ENCODE measurements around the gene STX8.

Gene STX8

DNA sequence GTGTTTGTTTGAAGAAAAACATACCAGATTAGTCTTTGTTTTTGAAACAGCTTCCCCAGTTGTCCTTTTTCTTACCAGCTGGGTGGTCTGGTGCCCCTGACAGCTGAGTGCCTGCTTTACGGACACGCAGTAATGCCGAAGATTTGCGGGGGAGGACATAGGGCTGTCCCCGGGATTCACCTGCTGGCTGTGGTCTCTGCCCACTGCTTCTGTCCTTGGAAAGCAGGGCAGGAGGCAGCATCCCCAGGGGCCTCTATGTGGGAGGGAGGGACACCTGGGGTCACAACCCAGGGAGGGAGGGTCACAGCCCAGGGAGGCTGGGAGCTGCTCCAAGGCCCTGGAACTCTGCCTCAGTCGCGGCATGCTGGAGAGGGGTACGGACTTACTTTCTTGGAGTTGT lies 332.6 kb downstream of the STX8 start:
- Histone ChIP-seq H3K4me1 (ENCODE audit: control insufficient read depth in 2 of 2, insufficient read depth in 1 of 2, low read depth in 1 of 2, low read length in 2 of 2) (peaks cover 14 to 32% of the 10 kb centered on the region in 2 donors), H2BK15ac (ENCODE audit: low read length) (no peak overlapping the region), H3K27me3 (ENCODE audit: control insufficient read depth in 3 of 3, insufficient read depth in 3 of 3, low read depth in 1 of 3, low read length in 3 of 3) (peaks cover 0 to 26% (median 5%) of the 10 kb centered on the region in 3 experiments), H2BK12ac (ENCODE audit: low read length) (no peak overlapping the region), H3K14ac (ENCODE audit: low read length) (no peak overlapping the region), H2AFZ (ENCODE audit: low read length) (no peak overlapping the region), H3K4me2 (ENCODE audit: insufficient read depth, low read length, poor library complexity, severe bottlenecking) (no peak overlapping the region), H2BK120ac (ENCODE audit: low read depth, low read length) (no peak overlapping the region), H3K27ac (replicated peaks; ENCODE audit: low read length) (no peak overlapping the region), H3K9ac (ENCODE audit: low read depth, low read length, poor library complexity) (no peak overlapping the region), H4K91ac (ENCODE audit: low read depth, low read length, poor library complexity) (no peak overlapping the region), H3K4me3 (ENCODE audit: low read length in 2 of 2) (no peak overlapping the region), H3K23ac (ENCODE audit: low read depth, low read length, poor library complexity) (no peak overlapping the region), H3K4ac (ENCODE audit: low read length) (no peak overlapping the region), H2AK5ac (ENCODE audit: low read depth, low read length) (no peak overlapping the region), H4K8ac (ENCODE audit: low read depth, low read length) (no peak overlapping the region), H3K18ac (ENCODE audit: low read length) (no peak overlapping the region), H3K9me3 (replicated peaks in 1 of 2; ENCODE audit: control insufficient read depth in 2 of 2, insufficient read depth in 1 of 2, low read depth in 1 of 2, low read length in 2 of 2) (no peaks in the 10 kb centered on the region), H2BK5ac (ENCODE audit: low read length) (no peak overlapping the region), H3K36me3 (replicated peaks in 1 of 2; ENCODE audit: control insufficient read depth in 2 of 2, insufficient read depth in 2 of 2, low read length in 2 of 2) (no peaks in the 10 kb centered on the region), H3K79me1 (ENCODE audit: low read depth, low read length) (peaks cover 4% of the 10 kb centered on the region)
- no CpG with 5 or more reads among the region's 8 CpGs for WGBS, 2 donors (ENCODE audit: extremely low coverage in 2 of 2, insufficient read length in 2 of 2, insufficient replicate concordance in 1 of 2)
- DNase-seq (ENCODE audit: low spot score): no peak

DNA sequence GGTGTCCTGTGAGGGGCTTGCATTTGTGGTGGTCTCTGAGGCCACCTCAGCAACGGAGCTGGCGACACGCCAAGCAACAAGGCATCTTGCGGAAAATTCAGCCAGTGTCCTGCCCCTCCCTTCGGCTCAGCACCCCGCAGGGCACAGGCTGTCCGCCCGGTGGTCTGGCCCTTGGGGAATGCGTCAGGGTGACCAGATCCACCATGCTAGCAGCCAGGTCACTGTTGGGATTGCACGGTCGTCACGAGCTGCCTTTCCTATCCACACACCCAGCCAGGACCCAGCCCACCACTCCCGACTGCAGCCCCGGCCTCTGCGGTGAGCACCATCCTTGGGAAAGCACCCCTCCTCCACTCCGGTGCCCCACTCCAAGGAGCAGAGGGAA lies 333.1 kb downstream of the STX8 start:
- Histone ChIP-seq H3K79me1 (ENCODE audit: low read depth, low read length) (peaks cover 4% of the 10 kb centered on the region), H3K9me3 (replicated peaks in 1 of 2; ENCODE audit: control insufficient read depth in 2 of 2, insufficient read depth in 1 of 2, low read depth in 1 of 2, low read length in 2 of 2) (peaks cover 0 to under 1% of the 10 kb centered on the region in 2 donors), H2BK5ac (ENCODE audit: low read length) (no peak overlapping the region), H3K27ac (replicated peaks; ENCODE audit: low read length) (no peak overlapping the region), H2AK5ac (ENCODE audit: low read depth, low read length) (peak overlapping the region; percentile 25), H2BK120ac (ENCODE audit: low read depth, low read length) (no peak overlapping the region), H3K18ac (ENCODE audit: low read length) (peak overlapping the region; percentile 53), H2BK15ac (ENCODE audit: low read length) (no peak overlapping the region), H3K9ac (ENCODE audit: low read depth, low read length, poor library complexity) (no peak overlapping the region), H4K8ac (ENCODE audit: low read depth, low read length) (no peak overlapping the region), H3K4me1 (ENCODE audit: control insufficient read depth in 2 of 2, insufficient read depth in 1 of 2, low read depth in 1 of 2, low read length in 2 of 2) (peaks cover 18 to 34% of the 10 kb centered on the region in 2 donors), H3K4ac (ENCODE audit: low read length) (no peak overlapping the region), H4K91ac (ENCODE audit: low read depth, low read length, poor library complexity) (no peak overlapping the region), H3K27me3 (ENCODE audit: control insufficient read depth in 3 of 3, insufficient read depth in 3 of 3, low read depth in 1 of 3, low read length in 3 of 3) (peaks cover 0 to 27% (median 5%) of the 10 kb centered on the region in 3 experiments), H2AFZ (ENCODE audit: low read length) (no peak overlapping the region), H3K4me2 (ENCODE audit: insufficient read depth, low read length, poor library complexity, severe bottlenecking) (no peak overlapping the region), H2BK12ac (ENCODE audit: low read length) (no peak overlapping the region), H3K23ac (ENCODE audit: low read depth, low read length, poor library complexity) (peak overlapping the region; percentile 83), H3K14ac (ENCODE audit: low read length) (no peak overlapping the region), H3K36me3 (replicated peaks in 1 of 2; ENCODE audit: control insufficient read depth in 2 of 2, insufficient read depth in 2 of 2, low read length in 2 of 2) (no peaks in the 10 kb centered on the region), H3K4me3 (ENCODE audit: low read length in 2 of 2) (no peak overlapping the region)
- no peak for DNase-seq (ENCODE audit: low spot score)
- WGBS, 2 donors (ENCODE audit: extremely low coverage in 2 of 2, insufficient read length in 2 of 2, insufficient replicate concordance in 1 of 2): no CpG with 5 or more reads among the region's 16 CpGs

DNA sequence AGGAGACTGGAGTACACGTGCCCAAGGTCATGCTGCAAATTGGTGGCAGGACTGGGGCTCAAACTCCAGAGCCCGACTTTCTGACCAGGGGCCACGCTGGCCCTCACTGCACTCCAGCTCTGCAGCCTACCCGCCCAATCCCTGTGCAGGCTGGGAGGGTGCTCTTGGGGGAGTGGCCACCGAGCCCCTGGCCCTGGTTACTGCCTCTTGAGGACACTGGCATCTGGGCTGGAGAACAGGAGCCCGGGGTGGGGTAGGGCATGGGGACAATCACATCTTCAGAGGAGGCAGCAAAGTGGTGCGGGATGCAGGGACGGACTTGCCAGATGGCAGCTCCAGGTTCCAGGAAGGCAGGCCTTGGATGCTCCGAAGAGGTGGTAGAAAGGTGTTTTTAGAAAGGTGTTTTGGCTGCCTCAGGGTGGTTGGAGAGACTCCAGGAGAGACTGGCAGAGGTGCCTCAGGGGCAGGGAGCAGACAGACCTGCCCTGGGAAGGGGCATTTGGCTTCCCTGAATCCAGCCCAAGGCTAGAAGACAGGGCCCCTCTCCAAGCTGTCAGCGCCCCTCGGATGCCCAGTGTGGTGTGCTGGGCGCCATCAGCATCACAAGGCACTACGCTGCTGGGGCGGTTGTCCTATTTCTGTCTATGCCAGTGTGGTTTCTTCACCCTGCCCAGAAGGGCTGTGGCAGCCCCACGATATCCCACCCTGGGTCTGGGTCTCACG lies 333.7 kb downstream of the STX8 start:
- H3K27ac ChIP-seq (replicated peaks; ENCODE audit: low read length): no peak overlapping the region

DNA sequence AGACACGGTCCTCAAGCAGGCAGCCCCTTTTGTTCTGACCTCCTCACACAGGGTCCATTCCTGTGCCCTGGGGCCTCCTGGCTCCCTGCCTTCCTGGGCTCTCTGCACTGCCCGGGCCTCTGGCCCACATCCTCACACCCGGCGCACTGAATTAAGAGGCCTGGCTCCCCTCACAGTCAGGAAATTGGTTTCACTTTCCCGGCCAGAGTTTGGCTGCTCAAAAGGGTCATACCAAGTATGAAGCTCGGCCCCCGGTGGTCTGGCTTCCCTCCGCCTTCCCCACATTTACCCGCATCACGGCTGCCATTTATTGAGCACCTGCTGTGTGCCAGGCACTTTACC lies 334.3 kb downstream of the STX8 start:
- H2BK12ac ChIP-seq (ENCODE audit: low read length): no peak overlapping the region
- no CpG with 5 or more reads among the region's 10 CpGs for WGBS, 2 donors (ENCODE audit: extremely low coverage in 2 of 2, insufficient read length in 2 of 2, insufficient replicate concordance in 1 of 2)
- H3K4me1 ChIP-seq (ENCODE audit: control insufficient read depth in 2 of 2, insufficient read depth in 1 of 2, low read depth in 1 of 2, low read length in 2 of 2): peaks cover 20 to 37% of the 10 kb centered on the region in 2 donors
- no peak overlapping the region for H3K9ac ChIP-seq (ENCODE audit: low read depth, low read length, poor library complexity)
- H3K18ac ChIP-seq (ENCODE audit: low read length): no peak overlapping the region
- no peak for DNase-seq (ENCODE audit: low spot score)
- H2AK5ac ChIP-seq (ENCODE audit: low read depth, low read length): peak overlapping the region; percentile 85
- H3K23ac ChIP-seq (ENCODE audit: low read depth, low read length, poor library complexity): peak overlapping the region; percentile 81
- no peak overlapping the region for H3K4me3 ChIP-seq (ENCODE audit: low read length in 2 of 2)
- H3K4me2 ChIP-seq (ENCODE audit: insufficient read depth, low read length, poor library complexity, severe bottlenecking): no peak overlapping the region
- H2BK5ac ChIP-seq (ENCODE audit: low read length): no peak overlapping the region
- no peak overlapping the region for H2BK120ac ChIP-seq (ENCODE audit: low read depth, low read length)
- peaks cover 0 to 27% (median 5%) of the 10 kb centered on the region in 3 experiments for H3K27me3 ChIP-seq (ENCODE audit: control insufficient read depth in 3 of 3, insufficient read depth in 3 of 3, low read depth in 1 of 3, low read length in 3 of 3)
- no peak overlapping the region for H2BK15ac ChIP-seq (ENCODE audit: low read length)
- no peak overlapping the region for H3K27ac ChIP-seq (replicated peaks; ENCODE audit: low read length)
- no peaks in the 10 kb centered on the region for H3K36me3 ChIP-seq (replicated peaks in 1 of 2; ENCODE audit: control insufficient read depth in 2 of 2, insufficient read depth in 2 of 2, low read length in 2 of 2)
- H3K79me1 ChIP-seq (ENCODE audit: low read depth, low read length): peaks cover 4% of the 10 kb centered on the region
- peaks cover 1 to 3% of the 10 kb centered on the region in 2 donors for H3K9me3 ChIP-seq (replicated peaks in 1 of 2; ENCODE audit: control insufficient read depth in 2 of 2, insufficient read depth in 1 of 2, low read depth in 1 of 2, low read length in 2 of 2)
- H4K8ac ChIP-seq (ENCODE audit: low read depth, low read length): no peak overlapping the region
- H3K4ac ChIP-seq (ENCODE audit: low read length): no peak overlapping the region
- H4K91ac ChIP-seq (ENCODE audit: low read depth, low read length, poor library complexity): no peak overlapping the region
- no peak overlapping the region for H3K14ac ChIP-seq (ENCODE audit: low read length)
- no peak overlapping the region for H2AFZ ChIP-seq (ENCODE audit: low read length)

More for the DNA sequence above, 333.7 kb downstream of the STX8 start:
- Histone ChIP-seq H3K36me3 (replicated peaks in 1 of 2; ENCODE audit: control insufficient read depth in 2 of 2, insufficient read depth in 2 of 2, low read length in 2 of 2) (no peaks in the 10 kb centered on the region), H4K91ac (ENCODE audit: low read depth, low read length, poor library complexity) (no peak overlapping the region), H4K8ac (ENCODE audit: low read depth, low read length) (no peak overlapping the region), H2BK15ac (ENCODE audit: low read length) (no peak overlapping the region), H3K18ac (ENCODE audit: low read length) (peak overlapping the region; percentile 53), H2AFZ (ENCODE audit: low read length) (no peak overlapping the region), H2BK120ac (ENCODE audit: low read depth, low read length) (no peak overlapping the region), H3K27me3 (ENCODE audit: control insufficient read depth in 3 of 3, insufficient read depth in 3 of 3, low read depth in 1 of 3, low read length in 3 of 3) (peaks cover 0 to 27% (median 5%) of the 10 kb centered on the region in 3 experiments), H3K9ac (ENCODE audit: low read depth, low read length, poor library complexity) (no peak overlapping the region), H3K23ac (ENCODE audit: low read depth, low read length, poor library complexity) (peak overlapping the region; percentile 75), H2AK5ac (ENCODE audit: low read depth, low read length) (peak overlapping the region; percentile 25), H2BK5ac (ENCODE audit: low read length) (no peak overlapping the region), H3K9me3 (replicated peaks in 1 of 2; ENCODE audit: control insufficient read depth in 2 of 2, insufficient read depth in 1 of 2, low read depth in 1 of 2, low read length in 2 of 2) (peaks cover 1 to 3% of the 10 kb centered on the region in 2 donors), H3K79me1 (ENCODE audit: low read depth, low read length) (peaks cover 4% of the 10 kb centered on the region), H3K4me3 (ENCODE audit: low read length in 2 of 2) (no peak overlapping the region), H2BK12ac (ENCODE audit: low read length) (no peak overlapping the region), H3K14ac (ENCODE audit: low read length) (no peak overlapping the region), H3K4me1 (ENCODE audit: control insufficient read depth in 2 of 2, insufficient read depth in 1 of 2, low read depth in 1 of 2, low read length in 2 of 2) (peaks cover 20 to 34% of the 10 kb centered on the region in 2 donors), H3K4me2 (ENCODE audit: insufficient read depth, low read length, poor library complexity, severe bottlenecking) (no peak overlapping the region), H3K4ac (ENCODE audit: low read length) (no peak overlapping the region)
- no CpG with 5 or more reads among the region's 16 CpGs for WGBS, 2 donors (ENCODE audit: extremely low coverage in 2 of 2, insufficient read length in 2 of 2, insufficient replicate concordance in 1 of 2)
- DNase-seq (ENCODE audit: low spot score): no peak
